Lung (tissue), 16 donors: Measurements from ENCODE around the gene DOK6. TPM values are rescaled to one million over a fixed set of nuclear protein-coding genes. Genes with fewer than 3 reads are reported as not detected.

Source experiments
- ATAC-seq: fragments of 200-7000 bp; cut with Tn5 transposase; one replicate; pipeline ENCODE4 v1.9.1; 2020; ENCODE audit warnings: moderate number of reproducible peaks; ENCODE audit not compliant: insufficient read depth, low FRiP score
- DNase-seq, 3 donors: peaks; one replicate each; pipeline ENCODE4 v3.0.0-alpha.2; 2013 to 2017
- H3K27ac ChIP-seq, 2 donors: one replicate each; pipeline ENCODE4 v1.5.1; 2013; ENCODE audit warnings: mild to moderate bottlenecking in 2 of 2, moderate library complexity in 2 of 2, control low read depth in 1 of 2, inconsistent platforms in 1 of 2, low read depth in 1 of 2, low read length in 1 of 2
- H3K27me3 ChIP-seq, 3 donors: one replicate each; pipeline ENCODE4 v1.5.1; 2013; ENCODE audit warnings: low read length in 2 of 3; ENCODE audit not compliant: control insufficient read depth in 3 of 3, insufficient read depth in 3 of 3
- H3K36me3 ChIP-seq, 4 donors: one replicate each; pipeline ENCODE4 v1.5.1; 2013; ENCODE audit warnings: low read length in 4 of 4, mild to moderate bottlenecking in 1 of 4, moderate library complexity in 1 of 4; ENCODE audit not compliant: control insufficient read depth in 4 of 4, insufficient read depth in 4 of 4
- H3K4me1 ChIP-seq, 5 donors: one replicate each; pipeline ENCODE4 v1.5.1; 2013; ENCODE audit warnings: low read length in 5 of 5, mild to moderate bottlenecking in 2 of 5, moderate library complexity in 1 of 5; ENCODE audit not compliant: control insufficient read depth in 5 of 5, insufficient read depth in 5 of 5
- H3K4me3 ChIP-seq: one replicate; pipeline ENCODE4 v1.5.1; 2013; ENCODE audit warnings: mild to moderate bottlenecking, control low read depth, moderate library complexity
- H3K9ac ChIP-seq, 2 donors: one replicate each; pipeline ENCODE4 v1.5.1; 2013; ENCODE audit warnings: low read length in 2 of 2, control low read depth in 1 of 2; ENCODE audit not compliant: insufficient read depth in 1 of 2
- H3K9me3 ChIP-seq, 4 donors: one replicate each; pipeline ENCODE4 v1.5.1; 2013; ENCODE audit warnings: low read length in 3 of 4, mild to moderate bottlenecking in 1 of 4, moderate library complexity in 1 of 4; ENCODE audit not compliant: control insufficient read depth in 4 of 4, insufficient read depth in 3 of 4
- WGBS, 2 donors: extraction: QIAGEN DNeasy Blood & Tissue Kit; methylation state at CpG; one replicate each; pipeline ENCODE4 v1.1.7; 2013; 5-methylcytosine and 5-hydroxymethylcytosine counted together
- long read RNA-seq, 5 donors: transcript quantifications; one replicate each; lab custom pipeline, GENCODE V29; 2026
- polyA plus RNA-seq, 2 donors: library from polyadenylated mRNA; stranded (reverse); fragments of 200-250 nt; gene quantifications; one replicate each; pipeline ENCODE4 v1.2.1, GENCODE V29; 2013
- total RNA-seq, 2 donors: library from RNA; depleted of rRNA in 1 of 2; stranded (reverse); fragments of >200 nt in 1 of 2; gene quantifications; one replicate each; pipeline ENCODE4 v1.2.1, GENCODE V29; 2014 to 2021
- TF ChIP-seq, protein P1 (sequence below): IDR thresholded peaks from 2 replicates; pipeline ENCODE4 v1.5.1; 2012; ENCODE audit warnings: mild to moderate bottlenecking; ENCODE audit errors: control extremely low read depth, extremely low read depth
- donor health status: control.
- donor health status: control.
- donor health status: Bipolar disorder and iron deficiency.
- donor health status: healthy.
- donor health status: DM: yes; HTN: yes; CAD: no.

DOK6 gene
- total RNA-seq (10 to 100 TPM in 1 of 2 donors, 1 to 10 TPM in 1; 4.2 to 21.3 TPM), polyA plus RNA-seq (1 to 10 TPM in 1 of 2 donors, under 1 TPM in 1; 0.61 to 1.1 TPM)
- long read RNA-seq, donor 1, full-length matches to known transcripts, result 6 of 6 reads
- long read RNA-seq, donor 1, partial matches to known transcripts, result 0 of 6 reads
- long read RNA-seq, donor 1, other reads (novel, unspliced or antisense), result 0 of 6 reads
- long read RNA-seq, donor 2, result 0 reads
- long read RNA-seq, donor 3, full-length matches to known transcripts, result 4 of 4 reads
- long read RNA-seq, donor 3, partial matches to known transcripts, result 0 of 4 reads
- long read RNA-seq, donor 3, other reads (novel, unspliced or antisense), result 0 of 4 reads
- long read RNA-seq, donor 4, result 0 reads
- long read RNA-seq, donor 5, full-length matches to known transcripts, result 5 of 5 reads
- long read RNA-seq, donor 5, partial matches to known transcripts, result 0 of 5 reads
- long read RNA-seq, donor 5, other reads (novel, unspliced or antisense), result 0 of 5 reads

DNA sequence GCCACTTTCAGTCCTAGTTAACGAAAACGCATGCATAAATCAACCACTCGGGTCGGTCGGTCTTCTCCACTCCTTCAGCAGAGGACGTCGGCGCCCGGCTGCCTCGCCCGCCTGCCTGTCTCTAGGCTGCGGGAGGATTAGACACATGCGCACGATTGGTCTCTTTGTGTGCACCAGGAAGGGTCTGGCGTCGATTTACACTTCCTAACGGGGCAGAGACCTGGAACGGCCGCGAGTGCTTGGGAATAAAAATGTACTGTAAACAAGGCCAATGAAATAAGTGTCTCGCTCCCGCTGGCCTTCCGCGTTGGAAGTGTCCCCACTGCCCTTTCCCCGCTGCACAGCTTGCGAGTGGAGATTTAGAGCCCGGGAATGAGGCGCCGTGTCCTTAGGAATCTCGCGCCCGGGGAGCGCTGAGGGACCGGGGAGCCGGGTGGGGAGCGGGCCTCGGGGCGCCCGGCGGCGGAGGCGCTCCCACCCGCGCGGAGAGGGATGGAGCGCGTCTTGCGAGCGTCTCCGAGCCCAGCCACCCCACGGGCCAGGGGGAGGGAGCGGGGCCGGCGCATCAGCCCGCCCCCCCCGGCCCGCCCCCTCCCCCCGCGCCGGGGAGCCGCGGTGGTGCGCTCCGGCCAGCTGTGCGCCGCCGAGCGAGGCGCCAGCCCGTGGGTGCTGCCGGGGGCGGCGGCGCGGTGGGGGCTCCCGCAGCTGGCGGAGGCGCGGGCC lies at the start of gene DOK6:
Gene DOK6, plus strand, starts transcription at position 636 of the 723 bp plus-strand sequence.
- peak within 1 kb of the TSS in 1 of 2 donors; percentile 92 for H3K9ac ChIP-seq
- TF ChIP-seq, protein P1, sequence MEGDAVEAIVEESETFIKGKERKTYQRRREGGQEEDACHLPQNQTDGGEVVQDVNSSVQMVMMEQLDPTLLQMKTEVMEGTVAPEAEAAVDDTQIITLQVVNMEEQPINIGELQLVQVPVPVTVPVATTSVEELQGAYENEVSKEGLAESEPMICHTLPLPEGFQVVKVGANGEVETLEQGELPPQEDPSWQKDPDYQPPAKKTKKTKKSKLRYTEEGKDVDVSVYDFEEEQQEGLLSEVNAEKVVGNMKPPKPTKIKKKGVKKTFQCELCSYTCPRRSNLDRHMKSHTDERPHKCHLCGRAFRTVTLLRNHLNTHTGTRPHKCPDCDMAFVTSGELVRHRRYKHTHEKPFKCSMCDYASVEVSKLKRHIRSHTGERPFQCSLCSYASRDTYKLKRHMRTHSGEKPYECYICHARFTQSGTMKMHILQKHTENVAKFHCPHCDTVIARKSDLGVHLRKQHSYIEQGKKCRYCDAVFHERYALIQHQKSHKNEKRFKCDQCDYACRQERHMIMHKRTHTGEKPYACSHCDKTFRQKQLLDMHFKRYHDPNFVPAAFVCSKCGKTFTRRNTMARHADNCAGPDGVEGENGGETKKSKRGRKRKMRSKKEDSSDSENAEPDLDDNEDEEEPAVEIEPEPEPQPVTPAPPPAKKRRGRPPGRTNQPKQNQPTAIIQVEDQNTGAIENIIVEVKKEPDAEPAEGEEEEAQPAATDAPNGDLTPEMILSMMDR, result no peak

DNA sequence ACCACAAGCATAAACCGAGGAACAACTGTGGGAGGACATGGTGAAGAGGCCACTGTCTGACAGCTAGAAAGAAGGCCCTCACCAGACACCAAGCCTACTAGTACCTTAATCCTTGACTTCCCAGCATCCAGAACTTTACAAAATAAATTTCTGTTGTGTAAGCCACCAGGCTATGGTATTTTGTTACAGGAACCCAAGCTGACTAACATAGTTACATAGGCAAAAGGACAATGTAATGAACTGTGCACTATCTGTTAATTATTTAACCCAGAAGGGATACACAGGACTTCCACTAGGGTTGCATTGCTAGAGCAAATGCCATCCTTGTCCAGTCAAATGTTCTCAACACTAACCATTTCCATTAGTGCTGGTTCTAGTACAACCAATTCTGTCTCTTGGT lies 47.7 kb upstream of the DOK6 start:
- Histone ChIP-seq H3K9ac (no peak overlapping the region), H3K36me3 (no peaks in the 10 kb centered on the region), H3K4me3 (no peak overlapping the region), H3K4me1 (no peaks in the 10 kb centered on the region), H3K27me3 (no peaks in the 10 kb centered on the region), H3K9me3 (no peaks in the 10 kb centered on the region), H3K27ac (no peak overlapping the region)
- ATAC-seq (no peak), DNase-seq (no peak)
- 89 to 91% methylated on average over 1 of the region's 1 CpG for WGBS, 2 donors
- TF ChIP-seq, protein P1, result no peak

More for the DNA sequence above, at the start of gene DOK6:
- H3K9me3 ChIP-seq, result peaks cover 0 to 2% (median 0%) of the 10 kb centered on the region in 4 donors
- peak within 1 kb of the TSS; percentile 38 for H3K4me3 ChIP-seq
- WGBS, 2 donors, result 1% methylated on average over 53 to 79 of the region's 79 CpGs
- peak within 1 kb of the TSS; percentile 37 to 47 for H3K27ac ChIP-seq
- ATAC-seq (peak; percentile 54), DNase-seq (peak; percentile 85 to 91 (median 88))
- peaks cover 2 to 23% (median 7%) of the 10 kb centered on the region in 3 donors for H3K27me3 ChIP-seq
- no peaks in the 10 kb centered on the region for H3K36me3 ChIP-seq
- peaks cover 0 to 19% (median 0%) of the 10 kb centered on the region in 5 donors for H3K4me1 ChIP-seq

DNA sequence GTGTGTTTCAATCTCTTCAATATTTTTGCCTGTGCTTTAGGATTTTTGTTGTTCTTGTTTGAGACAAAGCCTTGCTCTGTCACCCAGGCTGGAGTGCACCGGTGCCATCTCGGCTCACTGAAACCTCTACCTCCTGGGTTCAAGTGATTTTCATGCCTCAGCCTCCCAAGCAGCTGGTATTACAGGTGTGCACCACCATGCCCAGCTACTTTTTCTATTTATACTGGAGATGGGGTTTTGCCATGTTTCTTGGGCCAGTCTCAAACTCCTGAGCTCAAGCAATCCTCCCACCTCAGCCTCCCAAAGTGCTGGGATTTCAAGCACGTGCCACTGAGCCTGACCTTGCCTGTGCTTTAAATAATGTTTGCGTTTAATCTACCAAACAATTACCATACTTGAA lies 43.1 kb upstream of the DOK6 start:
- TF ChIP-seq, protein P1, result no peak
- no peak for DNase-seq
- Histone ChIP-seq H3K27me3 (no peaks in the 10 kb centered on the region), H3K4me3 (no peak overlapping the region), H3K9me3 (peaks cover 0 to 6% (median 0%) of the 10 kb centered on the region in 4 donors), H3K27ac (no peak overlapping the region), H3K4me1 (peaks cover 0 to 9% (median 0%) of the 10 kb centered on the region in 5 donors), H3K9ac (no peak overlapping the region), H3K36me3 (no peaks in the 10 kb centered on the region)
- WGBS, 2 donors, result 87 to 93% methylated on average over 4 of the region's 4 CpGs
- no peak for ATAC-seq
